ENCODE results near the gene ZDHHC14.

Gene ZDHHC14

GRCh38 chr6:157603971-157604370, 223.0 kb downstream of the ZDHHC14 start:
- Histone ChIP-seq H3K27ac (no peak overlapping the region), H3K4me2 (no peak overlapping the region), H4K20me1 (ENCODE audit: insufficient read depth) (no peaks in the 10 kb centered on the region), H3K27me3 (ENCODE audit: insufficient read depth, low read depth) (no peaks in the 10 kb centered on the region), H2AFZ (ENCODE audit: low read depth) (no peak overlapping the region), H3K79me2 (ENCODE audit: insufficient read depth, low read depth) (no peaks in the 10 kb centered on the region), H3K4me3 (IDR thresholded peaks at IDR 0.05; ENCODE audit: insufficient read depth, low read depth, low read length) (no peak overlapping the region), H3K9ac (no peak overlapping the region), H3K4me1 (ENCODE audit: low read depth, poor library complexity, severe bottlenecking) (no peaks in the 10 kb centered on the region), H3K36me3 (ENCODE audit: insufficient read depth) (no peaks in the 10 kb centered on the region)
- TF ChIP-seq, protein P1, sequence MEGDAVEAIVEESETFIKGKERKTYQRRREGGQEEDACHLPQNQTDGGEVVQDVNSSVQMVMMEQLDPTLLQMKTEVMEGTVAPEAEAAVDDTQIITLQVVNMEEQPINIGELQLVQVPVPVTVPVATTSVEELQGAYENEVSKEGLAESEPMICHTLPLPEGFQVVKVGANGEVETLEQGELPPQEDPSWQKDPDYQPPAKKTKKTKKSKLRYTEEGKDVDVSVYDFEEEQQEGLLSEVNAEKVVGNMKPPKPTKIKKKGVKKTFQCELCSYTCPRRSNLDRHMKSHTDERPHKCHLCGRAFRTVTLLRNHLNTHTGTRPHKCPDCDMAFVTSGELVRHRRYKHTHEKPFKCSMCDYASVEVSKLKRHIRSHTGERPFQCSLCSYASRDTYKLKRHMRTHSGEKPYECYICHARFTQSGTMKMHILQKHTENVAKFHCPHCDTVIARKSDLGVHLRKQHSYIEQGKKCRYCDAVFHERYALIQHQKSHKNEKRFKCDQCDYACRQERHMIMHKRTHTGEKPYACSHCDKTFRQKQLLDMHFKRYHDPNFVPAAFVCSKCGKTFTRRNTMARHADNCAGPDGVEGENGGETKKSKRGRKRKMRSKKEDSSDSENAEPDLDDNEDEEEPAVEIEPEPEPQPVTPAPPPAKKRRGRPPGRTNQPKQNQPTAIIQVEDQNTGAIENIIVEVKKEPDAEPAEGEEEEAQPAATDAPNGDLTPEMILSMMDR (conservative IDR thresholded peaks at IDR 0.05; ENCODE audit: low read depth, low read length), result no peak

DNA sequence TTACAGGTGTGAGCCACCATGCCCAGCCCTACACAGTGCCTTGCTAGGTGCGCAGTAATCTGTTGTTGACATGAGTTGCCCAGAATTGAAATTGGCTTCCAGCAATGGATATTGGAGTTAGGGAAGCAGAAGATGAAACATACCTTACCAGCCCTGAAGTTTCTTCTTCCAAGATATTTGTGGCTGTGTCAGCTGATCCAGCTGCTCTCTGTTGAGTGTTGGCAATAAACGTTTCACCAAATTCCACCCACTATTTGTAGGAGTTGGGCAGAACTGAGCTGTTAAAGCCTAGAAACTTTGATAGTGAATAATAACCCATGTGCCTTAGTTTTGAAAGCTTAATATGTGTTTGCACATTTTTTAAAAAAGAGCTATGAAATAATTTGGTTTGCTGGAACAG, 223.8 kb downstream of the ZDHHC14 start:
- H3K79me2 ChIP-seq (ENCODE audit: insufficient read depth, low read depth), result no peaks in the 10 kb centered on the region
- no peaks in the 10 kb centered on the region for H3K4me1 ChIP-seq (ENCODE audit: low read depth, poor library complexity, severe bottlenecking)
- no peaks in the 10 kb centered on the region for H3K36me3 ChIP-seq (ENCODE audit: insufficient read depth)
- H4K20me1 ChIP-seq (ENCODE audit: insufficient read depth), result no peaks in the 10 kb centered on the region
- TF ChIP-seq, protein P1 (conservative IDR thresholded peaks at IDR 0.05; ENCODE audit: low read depth, low read length), result no peak
- no peak overlapping the region for H3K9ac ChIP-seq
- no peaks in the 10 kb centered on the region for H3K27me3 ChIP-seq (ENCODE audit: insufficient read depth, low read depth)
- no peak overlapping the region for H2AFZ ChIP-seq (ENCODE audit: low read depth)
- no peak overlapping the region for H3K4me3 ChIP-seq (IDR thresholded peaks at IDR 0.05; ENCODE audit: insufficient read depth, low read depth, low read length)
- no peak overlapping the region for H3K4me2 ChIP-seq
- no peak overlapping the region for H3K27ac ChIP-seq

- TF ChIP-seq, protein P1 (conservative IDR thresholded peaks at IDR 0.05; ENCODE audit: low read depth, low read length), result no peak
- Histone ChIP-seq H3K9ac (no peak overlapping the region), H3K79me2 (ENCODE audit: insufficient read depth, low read depth) (no peaks in the 10 kb centered on the region), H3K4me3 (IDR thresholded peaks at IDR 0.05; ENCODE audit: insufficient read depth, low read depth, low read length) (no peak overlapping the region), H4K20me1 (ENCODE audit: insufficient read depth) (no peaks in the 10 kb centered on the region), H3K27me3 (ENCODE audit: insufficient read depth, low read depth) (no peaks in the 10 kb centered on the region), H3K4me1 (ENCODE audit: low read depth, poor library complexity, severe bottlenecking) (no peaks in the 10 kb centered on the region), H2AFZ (ENCODE audit: low read depth) (no peak overlapping the region), H3K36me3 (ENCODE audit: insufficient read depth) (no peaks in the 10 kb centered on the region), H3K27ac (no peak overlapping the region), H3K4me2 (no peak overlapping the region)
Observed at GRCh38 chr6:157605484-157605883, 224.5 kb downstream of the ZDHHC14 start.

- Histone ChIP-seq H4K20me1 (ENCODE audit: insufficient read depth) (no peaks in the 10 kb centered on the region), H3K27ac (no peak overlapping the region), H3K36me3 (ENCODE audit: insufficient read depth) (no peaks in the 10 kb centered on the region), H3K4me3 (IDR thresholded peaks at IDR 0.05; ENCODE audit: insufficient read depth, low read depth, low read length) (no peak overlapping the region), H2AFZ (ENCODE audit: low read depth) (no peak overlapping the region), H3K27me3 (ENCODE audit: insufficient read depth, low read depth) (no peaks in the 10 kb centered on the region), H3K79me2 (ENCODE audit: insufficient read depth, low read depth) (no peaks in the 10 kb centered on the region), H3K4me2 (no peak overlapping the region), H3K9ac (no peak overlapping the region), H3K4me1 (ENCODE audit: low read depth, poor library complexity, severe bottlenecking) (no peaks in the 10 kb centered on the region)
- TF ChIP-seq, protein P1 (conservative IDR thresholded peaks at IDR 0.05; ENCODE audit: low read depth, low read length), result no peak
Observed at GRCh38 chr6:157606516-157606915, 225.5 kb downstream of the ZDHHC14 start.
